NCI-H2196 (cell line): ENCODE data around the gene CACTIN.

ENCODE experiments used
- DNase-seq: peaks from one replicate; lab custom pipeline; 2025; ENCODE audit not compliant: unreplicated experiment; lab: John Stamatoyannopoulos, UW

The CACTIN gene

DNA sequence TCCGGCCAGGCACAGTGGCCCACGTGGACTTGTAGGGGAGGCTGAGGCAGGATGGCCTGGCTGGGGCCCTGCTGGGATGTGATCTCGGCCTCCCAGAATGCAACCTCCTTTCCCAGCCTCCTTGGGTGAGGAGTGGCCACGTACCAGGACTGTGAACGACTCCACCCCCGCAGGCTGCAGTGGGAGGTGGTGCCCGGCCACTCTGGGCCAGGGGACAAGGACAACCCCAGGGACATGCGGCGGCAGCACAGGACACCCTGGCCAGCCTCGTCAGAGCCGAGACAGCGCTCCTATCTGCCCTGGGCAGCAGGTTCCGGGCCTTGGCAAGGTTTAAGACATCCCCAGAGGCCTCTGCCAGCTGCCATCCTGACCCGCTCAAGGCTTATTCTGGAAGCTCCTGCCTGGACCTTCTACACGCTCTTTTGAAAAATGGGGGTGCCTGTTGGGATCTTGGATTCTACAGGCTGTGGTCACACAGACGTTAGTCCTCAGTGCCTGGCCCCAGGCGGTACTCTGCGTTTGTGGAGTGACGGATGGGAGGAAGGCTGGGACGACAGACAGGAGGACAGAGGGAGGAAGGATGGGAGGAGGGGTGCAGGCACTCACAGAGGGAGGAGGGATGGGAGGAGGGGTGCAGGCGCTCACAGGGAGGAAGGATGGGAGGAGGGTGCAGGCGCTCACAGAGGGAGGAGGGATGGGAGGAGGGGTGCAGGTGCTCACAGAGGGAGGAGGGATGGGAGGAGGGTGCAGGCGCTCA is 19.9 kb upstream of the CACTIN start:
- DNase-seq: no peak

DNA sequence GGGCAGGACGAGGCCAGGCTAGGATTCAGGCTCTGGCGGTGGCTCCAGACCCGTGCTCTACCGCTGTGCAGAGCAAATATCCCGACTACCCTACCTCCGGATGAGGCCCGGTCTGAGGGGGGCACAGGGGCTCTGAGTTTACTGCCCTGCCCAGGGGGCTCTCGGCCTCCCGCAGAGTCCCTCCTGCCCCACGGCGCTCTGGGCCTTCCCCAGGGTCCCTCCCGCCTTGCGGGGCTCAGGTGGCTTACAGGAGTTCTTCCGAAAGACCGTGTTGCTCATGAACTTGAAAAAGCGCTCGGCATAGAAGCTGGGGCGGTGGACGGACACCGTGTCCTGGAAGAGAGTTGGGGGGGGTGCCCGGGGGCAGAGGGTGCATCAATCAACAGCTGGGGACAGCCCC is 19.1 kb upstream of the CACTIN start:
- DNase-seq: no peak

- DNase-seq: no peak
These were observed 18.4 kb upstream of the CACTIN start for GRCh38 chr19:3645067-3645396.

GRCh38 chr19:3644351-3645066 is 17.9 kb upstream of the CACTIN start:
- no peak for DNase-seq

GRCh38 chr19:3643674-3644313 is 17.2 kb upstream of the CACTIN start:
- no peak for DNase-seq

GRCh38 chr19:3642987-3643673 is 16.5 kb upstream of the CACTIN start:
- no peak for DNase-seq

GRCh38 chr19:3642296-3642695 is 15.7 kb upstream of the CACTIN start:
- no peak for DNase-seq

DNA sequence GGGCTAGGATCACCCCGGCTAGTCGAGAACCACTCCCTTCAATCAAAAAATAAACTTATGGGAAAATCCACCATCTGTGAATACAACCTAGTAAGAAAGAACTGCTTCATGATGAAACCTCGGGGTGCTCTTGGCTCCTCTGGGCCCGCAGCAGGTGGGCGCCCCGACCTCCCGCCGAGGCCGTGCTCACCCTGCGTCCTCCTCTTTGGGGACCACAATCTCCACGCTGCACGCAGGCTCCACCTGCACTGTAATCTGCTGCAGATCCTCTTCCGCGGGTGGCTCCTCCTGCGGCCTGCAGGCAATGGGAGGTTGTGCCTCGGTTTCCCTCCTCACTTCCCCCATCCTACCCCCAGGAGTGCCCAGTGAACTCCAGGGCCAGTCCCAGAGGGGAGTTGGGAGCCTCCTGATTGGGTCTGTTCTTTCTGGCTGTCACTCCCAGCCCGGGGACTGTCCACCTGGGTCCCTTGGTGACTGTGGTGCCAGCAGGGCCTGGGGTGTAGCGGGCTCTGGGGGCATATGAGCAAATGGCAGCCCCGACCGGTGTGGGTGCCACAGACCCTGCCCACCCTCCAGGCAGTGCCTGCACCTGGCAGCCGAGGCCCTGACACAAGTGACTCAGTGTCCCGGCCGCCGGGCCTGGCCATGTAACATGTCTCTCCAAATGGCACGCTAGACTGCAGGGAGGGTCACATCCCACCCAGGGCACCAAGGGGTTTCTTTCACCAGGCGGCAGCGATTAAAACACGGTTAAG is 15.1 kb upstream of the CACTIN start:
- DNase-seq: no peak

GRCh38 chr19:3639479-3639878 is 12.9 kb upstream of the CACTIN start:
- no peak for DNase-seq

GRCh38 chr19:3638208-3639193 is 11.9 kb upstream of the CACTIN start:
- no peak for DNase-seq

DNA sequence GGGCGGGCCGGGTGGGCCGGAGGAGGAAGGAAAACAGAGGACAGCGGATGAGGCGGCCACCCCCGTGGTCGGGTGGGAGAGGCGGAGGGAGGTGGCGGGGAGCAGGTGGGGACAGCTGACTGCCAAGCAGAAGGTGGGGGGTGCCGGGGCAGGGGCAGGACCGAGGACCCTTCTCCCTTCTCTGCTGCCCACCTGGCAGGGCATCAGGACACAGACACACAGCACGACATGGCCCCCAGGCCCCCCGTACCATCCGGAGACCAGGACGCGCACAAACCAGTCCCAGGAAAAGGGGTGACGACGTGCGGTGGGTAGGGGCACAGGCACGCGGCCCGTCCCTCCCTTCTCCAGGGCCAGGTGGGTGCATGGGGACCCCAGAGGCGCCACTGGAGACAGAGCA is 11.0 kb upstream of the CACTIN start:
- DNase-seq: no peak

DNA sequence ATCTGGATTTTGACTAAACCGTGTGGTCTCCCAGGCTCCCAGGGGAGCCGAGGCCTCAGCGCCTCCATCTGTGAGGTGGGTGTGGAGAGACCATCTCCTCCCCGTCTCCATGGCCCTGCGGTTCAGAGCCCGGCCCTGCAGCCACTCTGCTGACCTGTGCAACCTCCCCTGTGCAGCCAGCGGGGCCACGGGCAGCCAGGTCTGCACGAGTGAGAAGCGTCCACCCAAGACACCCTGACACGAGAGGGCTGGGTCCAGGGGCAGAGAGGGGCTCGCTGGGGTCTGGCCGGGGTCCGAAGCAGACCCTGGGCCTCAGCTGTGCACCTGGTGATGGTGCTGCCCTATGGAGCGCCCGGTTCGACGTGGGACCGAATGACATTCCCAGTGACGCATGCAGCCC is 10.4 kb upstream of the CACTIN start:
- DNase-seq: no peak

- no peak for DNase-seq
These were observed 9.9 kb upstream of the CACTIN start for GRCh38 chr19:3636506-3636905.

GRCh38 chr19:3634496-3635045 is 8.0 kb upstream of the CACTIN start:
- no peak for DNase-seq

GRCh38 chr19:3633559-3633988 is 7.0 kb upstream of the CACTIN start:
- no peak for DNase-seq

DNA sequence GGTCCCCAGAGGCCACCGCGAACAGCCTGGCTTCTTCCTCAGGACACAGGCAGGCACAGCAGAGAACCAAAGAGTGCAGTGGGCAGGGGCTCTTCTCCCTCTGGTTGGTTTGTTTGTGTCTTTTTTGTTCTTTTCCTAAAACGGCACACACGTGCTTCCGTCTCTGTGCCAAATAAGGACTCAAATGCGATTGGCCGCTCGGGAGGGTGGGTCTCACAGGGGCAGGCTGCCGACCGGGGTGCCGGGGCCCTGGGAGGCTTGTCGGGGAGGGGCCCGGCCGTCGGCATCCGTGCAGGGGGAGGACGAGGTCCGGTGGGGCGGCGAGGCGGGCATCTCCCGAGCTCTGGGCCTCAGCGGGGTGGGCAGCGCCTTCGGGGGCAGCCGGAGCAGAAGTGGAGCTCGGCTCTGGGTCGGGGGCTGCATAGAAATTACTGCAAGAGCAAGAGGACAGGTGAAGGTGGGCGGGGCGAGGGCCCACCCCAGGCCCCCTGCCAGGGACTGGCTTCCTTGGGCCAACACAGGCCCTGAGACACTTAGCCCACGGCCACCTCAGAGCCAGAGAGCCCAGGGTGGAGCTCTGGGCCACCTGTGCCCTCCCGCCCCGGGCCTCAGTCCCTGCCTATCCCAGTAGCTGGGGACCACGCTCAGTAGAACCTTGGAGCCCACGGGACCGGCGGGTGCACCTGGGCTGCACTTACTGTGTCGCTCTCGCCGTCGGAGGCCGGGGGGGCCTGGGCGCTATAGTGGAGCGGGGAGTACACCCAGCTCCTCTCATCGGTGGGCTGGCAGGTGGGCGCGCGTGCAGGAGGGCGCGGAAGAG is 6.4 kb upstream of the CACTIN start:
- no peak for DNase-seq

DNA sequence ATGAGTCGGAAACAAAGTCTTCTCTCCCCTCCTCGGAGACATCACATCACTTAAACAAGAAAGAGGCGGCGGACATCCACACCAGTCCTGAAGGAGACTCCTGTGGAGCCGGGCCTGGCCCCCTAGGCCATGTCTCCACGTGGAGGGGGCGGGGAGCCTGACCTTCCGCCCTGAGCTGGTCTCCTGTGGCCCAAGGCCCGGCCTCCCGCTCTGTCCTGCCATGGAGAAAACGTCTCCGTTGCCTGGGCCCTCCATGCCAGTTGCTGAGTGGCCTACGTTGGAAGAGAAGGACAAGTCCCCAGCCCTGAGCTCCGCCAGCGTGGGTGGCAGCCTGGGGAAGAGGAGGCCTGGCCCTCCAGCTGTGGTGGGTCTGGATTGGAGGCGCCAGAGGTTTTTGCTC is 5.5 kb upstream of the CACTIN start:
- DNase-seq: no peak

GRCh38 chr19:3631053-3631861 is 4.7 kb upstream of the CACTIN start:
- no peak for DNase-seq
